Panc1 (cell line): ENCODE results near the gene DNTT. TPM values are rescaled to one million over a fixed set of nuclear protein-coding genes. Genes with fewer than 3 reads are reported as not detected.
"Not testable (repeated sequence)": the region's sequence is repeated elsewhere in the genome, so short reads cannot be mapped to it uniquely, and the experiment has no call there.

Experiments used
- ATAC-seq: fragments of 200-7000 bp; cut with Tn5 transposase; 2 replicates; pipeline ENCODE4 v1.9.1; 2020; ENCODE audit warnings: mild to moderate bottlenecking, moderate library complexity
- BruUV-seq: library from RNA; stranded (reverse); fragments of 400-500 nt; replicated peaks from 2 replicates; lab custom pipeline; 2021; lab: Mats Ljungman, UMichigan
- CTCF ChIA-PET: fragments of 300-600 bp; sonication (Branson Sonifier 250); formaldehyde crosslinking; loops from one replicate; lab custom pipeline; 2022; ENCODE audit warnings: antibody characterized with exemption; lab: Charles Lee
- POLR2A ChIA-PET: fragments of 300-600 bp; sonication (Branson Sonifier 250); formaldehyde crosslinking; loops from one replicate; lab custom pipeline; 2022; ENCODE audit warnings: antibody characterized with exemption; lab: Charles Lee
- DNase-seq: peaks from one replicate; pipeline ENCODE4 v3.0.0-alpha.2; 2010; ENCODE audit warnings: low read depth, low spot score
- H3K27ac ChIP-seq: 2 replicates; pipeline ENCODE4 v1.5.1; 2011; ENCODE audit warnings: mild to moderate bottlenecking, low read length, inconsistent platforms
- H3K27me3 ChIP-seq: fragments of 200-500 bp; sonication (Bioruptor generic); 2 replicates; pipeline ENCODE4 v1.6.0; 2014; ENCODE audit warnings: low read length, inconsistent platforms; ENCODE audit not compliant: control insufficient read depth, insufficient read depth
- H3K36me3 ChIP-seq: fragments of 200-500 bp; sonication (Bioruptor generic); 2 replicates; pipeline ENCODE4 v1.5.1; 2014; ENCODE audit warnings: inconsistent platforms, mild to moderate bottlenecking, low read length, moderate library complexity; ENCODE audit not compliant: control insufficient read depth, insufficient read depth
- H3K4me1 ChIP-seq: 2 replicates; pipeline ENCODE4 v1.5.1; 2011; ENCODE audit warnings: inconsistent platforms, mild to moderate bottlenecking, low read length, moderate library complexity; ENCODE audit not compliant: control insufficient read depth, insufficient read depth
- H3K4me3 ChIP-seq, 2 experiments: 2 replicates each; pipeline ENCODE4 v1.5.1; 2011 to 2012; ENCODE audit warnings: low read depth in 2 of 2, low read length in 2 of 2, mild to moderate bottlenecking in 2 of 2, inconsistent platforms in 1 of 2, moderate library complexity in 1 of 2
- H3K9me3 ChIP-seq: fragments of 200-500 bp; sonication (Bioruptor generic); 2 replicates; pipeline ENCODE4 v1.5.1; 2014; ENCODE audit warnings: low read depth, mild to moderate bottlenecking, inconsistent platforms, low read length, moderate library complexity; ENCODE audit not compliant: control insufficient read depth, insufficient read depth
- POLR2AphosphoS5 ChIP-seq: IDR thresholded peaks from 2 replicates; pipeline ENCODE4 v1.6.1; 2012; ENCODE audit warnings: mild to moderate bottlenecking, low read depth, low read length, moderate library complexity
- SIN3A ChIP-seq: IDR thresholded peaks from 2 replicates; pipeline ENCODE4 v1.6.1; 2012; ENCODE audit warnings: low read depth, mild to moderate bottlenecking, low read length, moderate library complexity, borderline replicate concordance; ENCODE audit not compliant: insufficient read depth
- TCF7L2 ChIP-seq: IDR thresholded peaks from 2 replicates; pipeline ENCODE4 v1.6.1; 2011; ENCODE audit warnings: mild to moderate bottlenecking, low read depth, low read length, inconsistent platforms
- in situ Hi-C: cut with HindIII; loops from 2 replicates; pipeline ENCODE4 v1.10.0; 2016; ENCODE audit warnings: low sequenced_read_pairs, low pct_unique_long_range_greater_than_20kb
- intact Hi-C: fragments of 100-400 bp; cut with micrococcal nuclease; formaldehyde crosslinking; loops from one replicate; pipeline ENCODE4 v1.10.0; 2022; ENCODE audit not compliant: unreplicated experiment
- total RNA-seq: library from RNA; stranded (reverse); gene quantifications from one replicate; pipeline ENCODE4 v1.2.1, GENCODE V29; 2021; ENCODE audit not compliant: unreplicated experiment
- TF ChIP-seq, protein P1 (sequence below): fragments of 450-650 bp; IDR thresholded peaks from 2 replicates; pipeline ENCODE4 v1.5.1; 2017; ENCODE audit warnings: mild to moderate bottlenecking
- TF ChIP-seq, protein P2 (sequence below), 2 experiments: IDR thresholded peaks; 2 replicates each; pipeline ENCODE4 v1.6.1; 2011 to 2012; ENCODE audit warnings: low read depth in 2 of 2, control low read depth in 1 of 2, low read length in 1 of 2, mild to moderate bottlenecking in 1 of 2, moderate library complexity in 1 of 2; ENCODE audit not compliant: insufficient read depth in 1 of 2

Gene DNTT
- total RNA-seq, 1 experiment from 2014 or later: not detected

DNA sequence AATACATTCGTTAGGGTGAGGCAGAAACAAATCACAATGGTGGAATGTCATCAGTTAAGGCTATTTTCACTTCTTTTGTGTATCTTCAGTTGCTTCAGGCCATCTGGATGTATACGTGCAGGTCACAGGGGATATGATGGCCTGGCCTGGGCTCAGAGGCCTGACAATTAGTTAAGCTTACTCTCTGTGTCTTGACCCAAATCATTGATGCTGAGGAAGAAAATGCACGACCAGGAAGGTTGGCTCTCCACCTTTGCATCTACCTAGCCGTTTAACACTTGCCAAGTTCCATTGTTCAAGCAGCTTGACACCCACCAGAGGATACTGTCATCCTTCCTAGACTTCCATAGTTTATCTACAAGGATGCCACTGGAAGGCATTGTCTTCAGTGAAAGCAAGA, 4.6 kb downstream of the DNTT start:
- ATAC-seq, intact Hi-C loops, in situ Hi-C loops, DNase-seq, POLR2A ChIA-PET, H3K27ac ChIP-seq, BruUV-seq, H3K4me3 ChIP-seq, CTCF ChIA-PET, H3K4me1 ChIP-seq, H3K9me3 ChIP-seq, H3K36me3 ChIP-seq: not testable (repeated sequence)
- H3K27me3 ChIP-seq: peaks cover 14% of the 10 kb centered on the region

DNA sequence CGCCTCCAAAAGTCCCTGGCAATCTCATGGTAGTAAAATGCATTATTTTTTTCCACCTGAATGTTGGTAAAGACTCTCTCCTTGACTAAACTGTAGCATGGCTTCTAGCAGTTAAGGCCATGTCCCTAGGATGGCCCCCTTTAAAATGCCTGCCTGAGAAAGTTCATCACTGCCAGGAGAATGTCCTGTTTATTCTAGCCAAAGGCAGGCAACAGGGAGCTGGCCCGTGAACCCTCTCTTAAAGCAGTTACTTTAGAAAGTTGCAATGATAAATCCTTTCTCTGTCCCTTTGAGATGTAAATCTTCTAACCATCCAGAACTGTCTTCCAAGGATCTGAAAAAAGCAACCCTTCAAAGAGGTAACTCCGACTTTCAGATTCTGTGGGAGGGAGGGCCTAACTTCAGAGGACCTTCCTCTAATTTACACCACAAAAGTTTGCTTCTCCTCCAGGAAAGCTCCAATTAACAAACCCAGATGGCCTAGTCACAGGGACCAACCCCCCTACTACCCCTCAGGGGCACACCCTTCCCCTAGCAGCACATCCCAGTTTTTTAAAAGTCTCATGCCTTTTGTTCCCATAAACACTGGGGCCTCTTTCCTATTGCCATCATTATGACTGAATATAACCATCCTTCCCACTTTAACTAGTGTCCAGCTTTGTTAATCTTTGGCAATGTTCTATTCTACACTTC, 5.5 kb downstream of the DNTT start:
- BruUV-seq: no TSS peak
- ATAC-seq: no peak
- Histone ChIP-seq H3K27me3 (peaks cover 10% of the 10 kb centered on the region; the same call in 1 of the 2 replicates), H3K9me3 (no peaks in the 10 kb centered on the region), H3K27ac (no peak overlapping the region), H3K4me3 (no peak overlapping the region), H3K36me3 (no peaks in the 10 kb centered on the region), H3K4me1 (no peaks in the 10 kb centered on the region)
- in situ Hi-C loops: no loop called here
- ChIA-PET CTCF (no interaction called here), POLR2A (no interaction called here)
- intact Hi-C loops: no loop called here
- DNase-seq: no peak
- TF ChIP-seq TCF7L2 (no peak), SIN3A (no peak), POLR2AphosphoS5 (no peak)
- TF ChIP-seq, protein P1, sequence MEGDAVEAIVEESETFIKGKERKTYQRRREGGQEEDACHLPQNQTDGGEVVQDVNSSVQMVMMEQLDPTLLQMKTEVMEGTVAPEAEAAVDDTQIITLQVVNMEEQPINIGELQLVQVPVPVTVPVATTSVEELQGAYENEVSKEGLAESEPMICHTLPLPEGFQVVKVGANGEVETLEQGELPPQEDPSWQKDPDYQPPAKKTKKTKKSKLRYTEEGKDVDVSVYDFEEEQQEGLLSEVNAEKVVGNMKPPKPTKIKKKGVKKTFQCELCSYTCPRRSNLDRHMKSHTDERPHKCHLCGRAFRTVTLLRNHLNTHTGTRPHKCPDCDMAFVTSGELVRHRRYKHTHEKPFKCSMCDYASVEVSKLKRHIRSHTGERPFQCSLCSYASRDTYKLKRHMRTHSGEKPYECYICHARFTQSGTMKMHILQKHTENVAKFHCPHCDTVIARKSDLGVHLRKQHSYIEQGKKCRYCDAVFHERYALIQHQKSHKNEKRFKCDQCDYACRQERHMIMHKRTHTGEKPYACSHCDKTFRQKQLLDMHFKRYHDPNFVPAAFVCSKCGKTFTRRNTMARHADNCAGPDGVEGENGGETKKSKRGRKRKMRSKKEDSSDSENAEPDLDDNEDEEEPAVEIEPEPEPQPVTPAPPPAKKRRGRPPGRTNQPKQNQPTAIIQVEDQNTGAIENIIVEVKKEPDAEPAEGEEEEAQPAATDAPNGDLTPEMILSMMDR: no peak
- TF ChIP-seq, protein P2, sequence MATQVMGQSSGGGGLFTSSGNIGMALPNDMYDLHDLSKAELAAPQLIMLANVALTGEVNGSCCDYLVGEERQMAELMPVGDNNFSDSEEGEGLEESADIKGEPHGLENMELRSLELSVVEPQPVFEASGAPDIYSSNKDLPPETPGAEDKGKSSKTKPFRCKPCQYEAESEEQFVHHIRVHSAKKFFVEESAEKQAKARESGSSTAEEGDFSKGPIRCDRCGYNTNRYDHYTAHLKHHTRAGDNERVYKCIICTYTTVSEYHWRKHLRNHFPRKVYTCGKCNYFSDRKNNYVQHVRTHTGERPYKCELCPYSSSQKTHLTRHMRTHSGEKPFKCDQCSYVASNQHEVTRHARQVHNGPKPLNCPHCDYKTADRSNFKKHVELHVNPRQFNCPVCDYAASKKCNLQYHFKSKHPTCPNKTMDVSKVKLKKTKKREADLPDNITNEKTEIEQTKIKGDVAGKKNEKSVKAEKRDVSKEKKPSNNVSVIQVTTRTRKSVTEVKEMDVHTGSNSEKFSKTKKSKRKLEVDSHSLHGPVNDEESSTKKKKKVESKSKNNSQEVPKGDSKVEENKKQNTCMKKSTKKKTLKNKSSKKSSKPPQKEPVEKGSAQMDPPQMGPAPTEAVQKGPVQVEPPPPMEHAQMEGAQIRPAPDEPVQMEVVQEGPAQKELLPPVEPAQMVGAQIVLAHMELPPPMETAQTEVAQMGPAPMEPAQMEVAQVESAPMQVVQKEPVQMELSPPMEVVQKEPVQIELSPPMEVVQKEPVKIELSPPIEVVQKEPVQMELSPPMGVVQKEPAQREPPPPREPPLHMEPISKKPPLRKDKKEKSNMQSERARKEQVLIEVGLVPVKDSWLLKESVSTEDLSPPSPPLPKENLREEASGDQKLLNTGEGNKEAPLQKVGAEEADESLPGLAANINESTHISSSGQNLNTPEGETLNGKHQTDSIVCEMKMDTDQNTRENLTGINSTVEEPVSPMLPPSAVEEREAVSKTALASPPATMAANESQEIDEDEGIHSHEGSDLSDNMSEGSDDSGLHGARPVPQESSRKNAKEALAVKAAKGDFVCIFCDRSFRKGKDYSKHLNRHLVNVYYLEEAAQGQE (IDR thresholded peaks at IDR 0.05; ENCODE audit: insufficient read depth in 1 of 2, low read depth in 2 of 2, low read length in 1 of 2): no peak

DNA sequence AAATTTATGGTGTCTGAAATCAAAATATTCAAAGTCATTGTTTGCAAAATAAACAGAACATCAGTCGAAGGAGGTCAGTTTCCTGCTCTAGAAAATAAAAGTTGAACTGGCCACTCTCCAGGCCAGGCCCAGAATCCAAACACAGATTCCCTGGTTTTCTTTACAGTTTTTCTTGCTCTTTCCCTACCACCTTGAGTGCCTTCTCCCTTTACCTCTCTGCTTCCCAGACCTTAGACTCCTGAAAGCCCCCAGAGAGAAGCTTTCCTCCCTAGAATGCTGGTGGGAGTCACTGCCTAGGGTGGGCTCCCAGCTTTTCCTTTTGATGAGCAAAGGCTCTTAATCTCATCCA, 6.1 kb downstream of the DNTT start:
- POLR2A ChIA-PET: no interaction called here
- in situ Hi-C loops: no loop called here
- ATAC-seq: no peak

More for the DNA sequence above, 6.1 kb downstream of the DNTT start:
- DNase-seq: no peak
- H3K36me3 ChIP-seq: no peaks in the 10 kb centered on the region
- peaks cover 9% of the 10 kb centered on the region; the same call in 1 of the 2 replicates for H3K27me3 ChIP-seq
- H3K4me3 ChIP-seq: no peak overlapping the region
- H3K27ac ChIP-seq: no peak overlapping the region
- TF ChIP-seq POLR2AphosphoS5 (no peak), TCF7L2 (no peak), SIN3A (no peak)
- TF ChIP-seq, protein P1: no peak
- TF ChIP-seq, protein P2 (IDR thresholded peaks at IDR 0.05; ENCODE audit: insufficient read depth in 1 of 2, low read depth in 2 of 2, low read length in 1 of 2): no peak
- H3K9me3 ChIP-seq: no peaks in the 10 kb centered on the region
- CTCF ChIA-PET: no interaction called here
- intact Hi-C loops: no loop called here
- H3K4me1 ChIP-seq: no peaks in the 10 kb centered on the region
- no TSS peak for BruUV-seq
